NCI-H1436 (cell line): ENCODE data around the gene MMP28.

ENCODE experiments used
- DNase-seq: peaks from one replicate; lab custom pipeline; 2025; lab: John Stamatoyannopoulos, UW

MMP28 gene

GRCh38 chr17:35795007-35795870 lies at the start of gene MMP28:
TSS of gene MMP28 (minus strand) at chr17:35795641. CDS start at chr17:35795377, 264 bp downstream.
- DNase-seq, result peak; percentile 17

- no peak for DNase-seq
Observed at GRCh38 chr17:35844547-35844946, 49.1 kb upstream of the MMP28 start.

- DNase-seq, result no peak
Observed at GRCh38 chr17:35843698-35844097, 48.3 kb upstream of the MMP28 start.

GRCh38 chr17:35842239-35842638 lies 46.8 kb upstream of the MMP28 start:
- no peak for DNase-seq

GRCh38 chr17:35841505-35841904 lies 46.1 kb upstream of the MMP28 start:
- DNase-seq, result no peak

GRCh38 chr17:35841101-35841500 lies 45.7 kb upstream of the MMP28 start:
- DNase-seq, result no peak

- no peak for DNase-seq
Observed at GRCh38 chr17:35825206-35825605, 29.8 kb upstream of the MMP28 start.

GRCh38 chr17:35821308-35821707 lies 25.9 kb upstream of the MMP28 start:
- DNase-seq, result no peak

- no peak for DNase-seq
Observed at GRCh38 chr17:35819455-35819854, 24.0 kb upstream of the MMP28 start.

- DNase-seq, result no peak
Observed at GRCh38 chr17:35817196-35817595, 21.8 kb upstream of the MMP28 start.

- no peak for DNase-seq
Observed at GRCh38 chr17:35816723-35817122, 21.3 kb upstream of the MMP28 start.

GRCh38 chr17:35812456-35812855 lies 17.0 kb upstream of the MMP28 start:
- DNase-seq, result no peak

GRCh38 chr17:35811759-35812158 lies 16.3 kb upstream of the MMP28 start:
- no peak for DNase-seq

GRCh38 chr17:35809855-35810461 lies 14.5 kb upstream of the MMP28 start:
- DNase-seq, result peak; percentile 75

GRCh38 chr17:35808962-35809854 lies 13.8 kb upstream of the MMP28 start, which contains the start of gene TAF15:
TSS of gene TAF15 (plus strand) at chr17:35809484. CDS start at chr17:35809570, 86 bp downstream.
- DNase-seq, result peak; percentile 99

- DNase-seq, result no peak
Observed at GRCh38 chr17:35808240-35808961, 13.0 kb upstream of the MMP28 start.

GRCh38 chr17:35807371-35808144 lies 12.1 kb upstream of the MMP28 start:
- no peak for DNase-seq

GRCh38 chr17:35804658-35805192 lies 9.3 kb upstream of the MMP28 start:
- DNase-seq, result peak; percentile 84

GRCh38 chr17:35801583-35802224 lies 6.3 kb upstream of the MMP28 start:
- peak; percentile 79 for DNase-seq

- DNase-seq, result no peak
Observed at GRCh38 chr17:35799942-35800341, 4.5 kb upstream of the MMP28 start.
